K562 (cell line): ENCODE results near the gene ABCA1.

Experiments used
- CEBPZ ChIP-seq: fragments of 150-350 bp; IDR thresholded peaks from 2 replicates; pipeline ENCODE4 v1.6.1; 2014; ENCODE audit warnings: low read depth, mild to moderate bottlenecking, low read length, borderline replicate concordance
- CTCF ChIP-seq, 3 experiments: IDR thresholded peaks in 2 of 3; conservative IDR thresholded peaks in 1 of 3; 2 replicates each; pipeline ENCODE4 v1.5.1; 2011 to 2012; ENCODE audit warnings: low read length in 3 of 3, mild to moderate bottlenecking in 3 of 3, control low read depth in 2 of 3, improper control_type of control experiment in 1 of 3, inconsistent platforms in 1 of 3, low read depth in 1 of 3, mixed read lengths in 1 of 3, moderate library complexity in 1 of 3; ENCODE audit not compliant: insufficient read depth in 2 of 3
- E2F5 ChIP-seq: sonication (generic); formaldehyde crosslinking; IDR thresholded peaks from 2 replicates; pipeline ENCODE4 v1.8.0; 2022; ENCODE audit warnings: mild to moderate bottlenecking, missing genetic modification reagents
- JUNB ChIP-seq: fragments of 450-650 bp; formaldehyde crosslinking; conservative IDR thresholded peaks from 2 replicates; pipeline ENCODE4 v1.4.0; 2020; ENCODE audit warnings: mild to moderate bottlenecking
- POLR2A ChIP-seq: fragments of 450-650 bp; conservative IDR thresholded peaks from 2 replicates; pipeline ENCODE4 v1.6.1; 2016
- RAD21 ChIP-seq, 2 experiments: fragments of 250-450 bp in 1 of 2; fragments of 450-650 bp in 1 of 2; sonication (Bioruptor Pico) in 1 of 2; formaldehyde crosslinking in 1 of 2; IDR thresholded peaks in 1 of 2; conservative IDR thresholded peaks in 1 of 2; 2 replicates each; pipeline versions ENCODE4 v1.4.0 to v1.8.0; 2020 to 2022; ENCODE audit warnings: mild to moderate bottlenecking in 2 of 2, moderate library complexity in 1 of 2
- RBBP5 ChIP-seq: fragments of 200-600 bp; sonication (generic); IDR thresholded peaks from 2 replicates; pipeline ENCODE4 v1.6.1; 2012; ENCODE audit warnings: borderline replicate concordance, mild to moderate bottlenecking, low read length, control low read depth, inconsistent platforms; ENCODE audit not compliant: insufficient read depth, poor library complexity, severe bottlenecking
- TARDBP ChIP-seq: fragments of 450-650 bp; IDR thresholded peaks from 2 replicates; pipeline ENCODE4 v1.6.1; 2016
- ZNF121 ChIP-seq: sonication (generic); formaldehyde crosslinking; conservative IDR thresholded peaks from 2 replicates; pipeline ENCODE4 v1.8.0; 2022; ENCODE audit warnings: missing genetic modification reagents

GRCh38 chr9:104915049-104915448 is 12.9 kb downstream of the ABCA1 start:
- TF ChIP-seq RBBP5 (no peak), CEBPZ (no peak), JUNB (CRISPR knock-in tag) (no peak), RAD21 (CRISPR knock-in tag; conservative IDR thresholded peaks at IDR 0.05 in 1 of 2, IDR thresholded peaks at IDR 0.05 in 1 of 2) (no peak), POLR2A (no peak), CTCF (IDR thresholded peaks at IDR 0.05 in 2 of 3, conservative IDR thresholded peaks at IDR 0.05 in 1 of 3; ENCODE audit: insufficient read depth in 2 of 3, low read depth in 1 of 3, low read length in 3 of 3) (no peak), ZNF121 (CRISPR knock-in tag) (no peak), TARDBP (no peak), E2F5 (CRISPR knock-in tag) (no peak)
